Ectodermal cell (in vitro differentiated cells): ENCODE data around the gene LZTS2.
"Not testable (repeated sequence)": the region's sequence is repeated elsewhere in the genome, so short reads cannot be mapped to it uniquely, and the experiment has no call there.

Experiments used
- H3K27ac ChIP-seq: 2 replicates; pipeline ENCODE4 v1.7.0; 2013; ENCODE audit warnings: mild to moderate bottlenecking, low read depth, low read length; ENCODE audit not compliant: insufficient read depth, poor library complexity, severe bottlenecking
- H3K27me3 ChIP-seq: 2 replicates; pipeline ENCODE4 v1.7.0; 2013; ENCODE audit warnings: mild to moderate bottlenecking, low read length; ENCODE audit not compliant: insufficient read depth, control insufficient read depth, poor library complexity, severe bottlenecking
- H3K36me3 ChIP-seq: one replicate; pipeline ENCODE4 v1.7.0; 2013; ENCODE audit warnings: low read length; ENCODE audit not compliant: control insufficient read depth, insufficient read depth
- H3K4me1 ChIP-seq: one replicate; pipeline ENCODE4 v1.7.0; 2013; ENCODE audit warnings: low read length; ENCODE audit not compliant: control insufficient read depth, insufficient read depth
- H3K4me3 ChIP-seq: 2 replicates; pipeline ENCODE4 v1.7.0; 2013; ENCODE audit warnings: low read depth, low read length, control low read depth; ENCODE audit not compliant: insufficient read depth
- H3K9me3 ChIP-seq: 2 replicates; pipeline ENCODE4 v1.7.0; 2013; ENCODE audit warnings: mild to moderate bottlenecking, low read length, moderate library complexity; ENCODE audit not compliant: control insufficient read depth
- WGBS, 2 experiments: methylation state at CpG; one replicate each; pipeline ENCODE4 v1.1.7; 2013; ENCODE audit warnings: missing lambda C conversion rate in 2 of 2; 5-methylcytosine and 5-hydroxymethylcytosine counted together

The LZTS2 gene

GRCh38 chr10:100970076-100970913 lies 29.3 kb upstream of the LZTS2 start:
- H3K4me3 ChIP-seq, result peak overlapping the region; percentile 62
- no peak overlapping the region for H3K27ac ChIP-seq
- H3K36me3 ChIP-seq, result no peaks in the 10 kb centered on the region
- WGBS, 2 experiments, result 31 to 33% methylated on average over 13 of the region's 13 CpGs
- peaks cover 14% of the 10 kb centered on the region for H3K4me1 ChIP-seq
- no peaks in the 10 kb centered on the region for H3K9me3 ChIP-seq
- H3K27me3 ChIP-seq, result peaks cover 16% of the 10 kb centered on the region

- H3K4me3 ChIP-seq, result no peak overlapping the region
- no peak overlapping the region for H3K27ac ChIP-seq
- H3K9me3 ChIP-seq, result no peaks in the 10 kb centered on the region
- H3K27me3 ChIP-seq, result peaks cover 16% of the 10 kb centered on the region
- peaks cover 14% of the 10 kb centered on the region for H3K4me1 ChIP-seq
- H3K36me3 ChIP-seq, result no peaks in the 10 kb centered on the region
- 78 to 80% methylated on average over 4 of the region's 4 CpGs for WGBS, 2 experiments
These were observed 28.4 kb upstream of the LZTS2 start for GRCh38 chr10:100970914-100971811.

GRCh38 chr10:100972115-100972903 lies 27.3 kb upstream of the LZTS2 start:
- no peaks in the 10 kb centered on the region for H3K9me3 ChIP-seq
- no peaks in the 10 kb centered on the region for H3K36me3 ChIP-seq
- peaks cover 14% of the 10 kb centered on the region for H3K4me1 ChIP-seq
- peaks cover 16% of the 10 kb centered on the region for H3K27me3 ChIP-seq
- no peak overlapping the region for H3K27ac ChIP-seq
- 74 to 75% methylated on average over 13 of the region's 13 CpGs for WGBS, 2 experiments
- no peak overlapping the region for H3K4me3 ChIP-seq

GRCh38 chr10:100972904-100973535 lies 26.6 kb upstream of the LZTS2 start:
- H3K4me1 ChIP-seq, result peaks cover 14% of the 10 kb centered on the region
- 91% methylated on average over 6 of the region's 6 CpGs for WGBS, 2 experiments
- H3K36me3 ChIP-seq, result no peaks in the 10 kb centered on the region
- no peak overlapping the region for H3K27ac ChIP-seq
- peaks cover 16% of the 10 kb centered on the region for H3K27me3 ChIP-seq
- no peaks in the 10 kb centered on the region for H3K9me3 ChIP-seq
- H3K4me3 ChIP-seq, result no peak overlapping the region

- not testable (repeated sequence) for H3K27ac ChIP-seq, H3K4me3 ChIP-seq, H3K27me3 ChIP-seq, H3K9me3 ChIP-seq, H3K36me3 ChIP-seq
- H3K4me1 ChIP-seq, result peaks cover 14% of the 10 kb centered on the region
- WGBS, 2 experiments, result 90 to 91% methylated on average over 8 of the region's 8 CpGs
These were observed 24.2 kb upstream of the LZTS2 start for GRCh38 chr10:100975397-100975796.

- H3K4me3 ChIP-seq, result no peak overlapping the region
- WGBS, 2 experiments, result 91 to 92% methylated on average over 3 of the region's 3 CpGs
- no peaks in the 10 kb centered on the region for H3K27me3 ChIP-seq
- peaks cover 3% of the 10 kb centered on the region for H3K36me3 ChIP-seq
- peaks cover 6% of the 10 kb centered on the region for H3K4me1 ChIP-seq
- H3K9me3 ChIP-seq, result no peaks in the 10 kb centered on the region
- H3K27ac ChIP-seq, result no peak overlapping the region
These were observed 22.7 kb upstream of the LZTS2 start for GRCh38 chr10:100976906-100977305.

- Histone ChIP-seq H3K9me3 (no peaks in the 10 kb centered on the region), H3K4me1 (peaks cover 1% of the 10 kb centered on the region), H3K27me3 (no peaks in the 10 kb centered on the region), H3K36me3 (peaks cover 3% of the 10 kb centered on the region), H3K4me3 (no peak overlapping the region), H3K27ac (no peak overlapping the region)
- whole genome bisulfite sequencing, 2 experiments, result 90 to 95% methylated on average over 6 of the region's 6 CpGs
These were observed 22.2 kb upstream of the LZTS2 start for GRCh38 chr10:100977436-100977835.

GRCh38 chr10:100978121-100978900 lies 21.3 kb upstream of the LZTS2 start:
- H3K27me3 ChIP-seq, result no peaks in the 10 kb centered on the region
- H3K27ac ChIP-seq, result no peak overlapping the region
- H3K4me1 ChIP-seq, result no peaks in the 10 kb centered on the region
- no peaks in the 10 kb centered on the region for H3K9me3 ChIP-seq
- no peak overlapping the region for H3K4me3 ChIP-seq
- peaks cover 3% of the 10 kb centered on the region for H3K36me3 ChIP-seq
- 95% methylated on average over 13 of the region's 13 CpGs for WGBS, 2 experiments

GRCh38 chr10:100978901-100979195 lies 20.8 kb upstream of the LZTS2 start:
- WGBS, 2 experiments, result 95 to 97% methylated on average over 10 of the region's 10 CpGs

More at GRCh38 chr10:100978901-100979195, 20.8 kb upstream of the LZTS2 start:
- Histone ChIP-seq H3K9me3 (no peaks in the 10 kb centered on the region), H3K36me3 (peaks cover 3% of the 10 kb centered on the region), H3K4me1 (no peaks in the 10 kb centered on the region), H3K27me3 (no peaks in the 10 kb centered on the region), H3K27ac (no peak overlapping the region), H3K4me3 (no peak overlapping the region)
